GM18505 (cell line): ENCODE data around the gene CD80.
"Not testable (repeated sequence)": the region's sequence is repeated elsewhere in the genome, so short reads cannot be mapped to it uniquely, and the experiment has no call there.

Source experiments
- ATAC-seq: cut with Tn5 transposase; IDR thresholded peaks from one replicate; pipeline ENCODE4 v1.9.1; 2021; ENCODE audit not compliant: unreplicated experiment
- POLR2A ChIP-seq: IDR thresholded peaks from 4 replicates; pipeline ENCODE4 v1.6.1; 2011; ENCODE audit warnings: borderline replicate concordance; ENCODE audit not compliant: insufficient read depth, insufficient read length; ENCODE audit errors: extremely low read depth

Gene CD80

GRCh38 chr3:119559441-119559963 is at the start of gene CD80:
Gene CD80, minus strand, starts transcription at chr3:119559614. Its CDS starts 1,886 bp downstream, at chr3:119557728.
- ATAC-seq = peak; percentile 51
- peak; percentile 52 for TF ChIP-seq POLR2A

DNA sequence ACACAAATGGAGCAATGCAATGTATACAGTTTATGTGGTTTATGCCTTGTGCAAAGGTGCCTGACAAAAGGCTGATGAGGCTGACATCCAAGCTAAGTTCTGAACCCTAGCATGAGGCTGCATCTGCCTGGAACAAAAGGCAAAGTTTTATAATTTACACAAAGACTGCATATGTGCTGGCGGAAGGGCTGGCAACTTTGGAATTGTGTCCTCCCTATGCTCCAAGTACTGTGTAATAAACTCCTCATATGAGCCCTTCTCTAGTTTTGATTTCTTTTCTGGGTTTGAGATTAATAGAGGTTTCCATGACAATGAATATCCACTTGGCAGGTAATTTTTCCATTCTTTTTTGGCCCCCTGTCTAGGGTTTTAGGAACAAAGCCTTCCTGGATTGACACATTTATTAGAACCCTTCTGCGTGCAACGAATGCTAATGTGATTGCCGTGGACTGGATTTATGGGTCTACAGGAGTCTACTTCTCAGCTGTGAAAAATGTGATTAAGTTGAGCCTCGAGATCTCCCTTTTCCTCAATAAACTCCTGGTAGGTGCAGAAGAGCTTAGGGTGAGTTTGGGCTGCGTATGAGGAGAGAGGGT is 49.1 kb upstream of the CD80 start:
- TF ChIP-seq POLR2A = no peak

GRCh38 chr3:119604878-119605277 is 45.5 kb upstream of the CD80 start:
- no peak for ATAC-seq
- no peak for TF ChIP-seq POLR2A

More for the DNA sequence above, 49.1 kb upstream of the CD80 start:
- no peak for ATAC-seq

DNA sequence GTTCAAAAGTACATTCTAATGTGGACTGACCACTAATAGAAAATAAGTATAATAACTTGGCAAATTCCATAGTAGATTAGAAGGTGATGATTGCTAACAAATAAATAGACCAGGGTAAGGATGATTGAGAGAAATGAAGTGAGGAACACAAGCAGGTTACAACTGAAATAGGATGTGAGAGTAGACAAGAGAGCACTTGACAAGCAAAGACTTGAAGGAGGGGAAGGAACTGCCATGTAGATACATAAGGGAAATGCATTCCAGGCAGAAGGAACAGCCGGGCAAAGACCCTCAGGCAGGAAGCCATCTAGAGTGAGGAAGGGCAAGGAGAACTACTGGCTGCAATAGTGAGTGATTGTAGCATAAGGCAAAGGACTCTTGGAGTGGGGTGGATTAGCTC is 43.3 kb upstream of the CD80 start:
- ATAC-seq = no peak
- TF ChIP-seq POLR2A = no peak

DNA sequence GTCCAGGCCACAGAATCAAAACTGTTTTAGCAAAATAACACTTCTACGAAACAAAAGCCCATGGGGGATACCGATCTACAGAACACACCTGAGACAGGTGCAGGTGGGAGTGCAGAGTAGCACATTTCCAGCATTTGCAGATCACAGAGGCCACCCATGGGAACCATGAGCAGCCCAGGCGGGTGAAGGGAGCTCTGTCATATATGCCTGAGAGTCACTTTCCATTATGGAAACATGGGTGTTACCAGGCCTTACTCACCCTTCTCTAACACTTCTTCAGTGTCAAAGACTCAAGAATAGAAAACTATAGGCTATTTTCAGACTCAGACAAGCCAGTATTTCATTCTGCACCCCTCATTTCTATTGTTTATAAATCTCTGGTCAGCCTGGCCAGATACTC is 41.7 kb upstream of the CD80 start:
- peak; percentile 4 for ATAC-seq

DNA sequence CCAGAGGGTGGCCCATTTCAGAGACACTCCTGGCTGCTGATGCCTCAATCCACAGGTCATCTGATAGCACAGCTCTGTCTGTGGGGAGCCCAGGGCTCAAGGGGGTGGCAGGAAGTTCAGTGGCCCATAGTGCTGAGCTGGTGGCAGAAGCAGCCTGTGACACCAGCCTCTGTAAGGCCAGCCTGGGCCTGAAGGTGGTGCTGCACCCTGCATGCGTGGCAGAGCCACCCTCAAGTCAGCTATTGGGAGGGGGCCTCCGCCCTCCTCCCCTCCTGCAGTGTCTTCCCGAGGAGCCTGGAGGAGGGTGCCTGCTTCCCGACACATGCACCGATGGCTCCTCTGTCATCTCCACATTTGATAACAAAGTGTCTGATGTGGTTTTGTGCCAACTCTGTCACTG is 41.3 kb upstream of the CD80 start:
- TF ChIP-seq POLR2A = peak; percentile 58
- peak; percentile 60 for ATAC-seq

More for the DNA sequence above, 41.7 kb upstream of the CD80 start:
- no peak for TF ChIP-seq POLR2A

GRCh38 chr3:119599558-119600174 is 40.3 kb upstream of the CD80 start:
- ATAC-seq = no peak
- TF ChIP-seq POLR2A = no peak

GRCh38 chr3:119598410-119599098 is 39.1 kb upstream of the CD80 start:
- peak; percentile 41 for TF ChIP-seq POLR2A
- ATAC-seq = peak; percentile 38

DNA sequence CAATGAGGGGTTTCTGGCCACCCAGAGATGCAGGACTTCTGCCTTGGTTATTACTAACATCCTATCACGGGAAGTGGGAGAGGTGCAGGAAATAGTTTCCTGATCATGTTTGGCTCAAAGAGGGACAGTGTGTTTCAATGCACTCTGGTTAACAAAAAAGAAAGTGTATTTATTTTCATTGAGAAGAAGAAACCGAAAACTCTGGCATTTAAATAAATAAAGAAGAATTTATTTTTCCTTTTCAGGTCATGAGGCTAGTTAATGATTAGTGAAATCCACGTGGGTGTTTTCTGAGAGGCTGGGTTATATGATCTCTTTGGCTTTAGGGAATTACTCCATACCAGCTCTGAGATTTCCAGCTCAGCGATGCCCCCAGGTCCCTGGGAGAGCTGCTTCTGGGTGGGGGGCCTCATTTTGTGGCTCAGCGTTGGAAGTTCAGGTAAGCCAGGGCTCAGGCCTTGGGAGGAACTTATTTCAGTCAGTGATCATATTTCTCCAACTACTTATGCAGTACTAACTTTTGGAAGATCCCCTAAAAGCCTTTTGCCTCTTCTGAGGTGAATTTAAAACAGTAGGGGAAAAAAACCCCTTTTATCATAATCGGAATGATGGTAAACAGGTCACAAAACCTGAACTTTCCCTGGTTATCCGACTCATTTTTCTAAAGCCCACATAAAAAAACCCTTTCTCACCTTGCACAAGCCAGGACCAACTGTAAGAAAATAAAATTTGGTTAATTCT is 38.3 kb upstream of the CD80 start, which contains the start of gene PLA1A:
Gene PLA1A, plus strand, starts transcription at position 338 of the 741 bp plus-strand sequence. Its CDS starts 29 bp downstream, at position 367.
- no peak for ATAC-seq
- no peak for TF ChIP-seq POLR2A

GRCh38 chr3:119596398-119596797 is 37.0 kb upstream of the CD80 start:
- TF ChIP-seq POLR2A = no peak
- no peak for ATAC-seq

GRCh38 chr3:119595639-119596334 is 36.4 kb upstream of the CD80 start:
- ATAC-seq = no peak
- TF ChIP-seq POLR2A = no peak

DNA sequence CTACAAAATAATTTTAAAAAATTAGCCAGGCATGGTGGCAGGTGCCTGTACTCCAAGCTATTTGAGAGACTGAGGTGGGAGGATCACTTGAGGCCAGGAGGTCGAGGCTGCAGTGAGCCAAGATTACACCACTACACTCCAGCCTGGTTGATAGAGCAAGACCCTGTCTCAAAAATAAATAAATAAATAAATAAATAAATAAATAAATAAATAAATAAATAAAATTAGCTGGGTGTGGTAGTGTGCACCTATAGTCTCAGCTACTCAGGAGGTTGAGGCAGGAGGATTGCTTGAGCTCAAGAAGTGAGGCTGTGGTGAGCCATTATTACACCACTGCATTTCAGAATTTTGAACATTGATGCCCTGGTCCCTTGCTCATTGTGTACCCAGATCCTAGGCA is 35.5 kb upstream of the CD80 start:
- not testable (repeated sequence) for ATAC-seq

- no peak for ATAC-seq
Observed at GRCh38 chr3:119594066-119594465, 34.7 kb upstream of the CD80 start.

More at GRCh38 chr3:119594066-119594465, 34.7 kb upstream of the CD80 start:
- TF ChIP-seq POLR2A = no peak
